GM12878 (cell line): Measurements from ENCODE around the gene MACF1.

ENCODE experiments used
- CREB1 ChIP-seq: IDR thresholded peaks from 2 replicates; pipeline ENCODE4 v1.6.1; 2012; ENCODE audit warnings: low read depth, mild to moderate bottlenecking, inconsistent platforms
- EED ChIP-seq: sonication (generic); IDR thresholded peaks from 2 replicates; pipeline ENCODE4 v1.6.1; 2016; ENCODE audit warnings: antibody characterized with exemption, low read depth
- EZH2 ChIP-seq: IDR thresholded peaks from 2 replicates; pipeline ENCODE4 v1.6.1; 2012; ENCODE audit warnings: low read depth, mild to moderate bottlenecking, control low read depth, inconsistent platforms, low read length, borderline replicate concordance; ENCODE audit not compliant: control insufficient read depth

- no peak for TF ChIP-seq EED
- no peak for TF ChIP-seq EZH2
- TF ChIP-seq CREB1: no peak
These were observed 68.4 kb downstream of the MACF1 start for GRCh38 chr1:39272798-39273469.
